ENCODE results near the gene PCDHB14.

PCDHB14 gene

DNA sequence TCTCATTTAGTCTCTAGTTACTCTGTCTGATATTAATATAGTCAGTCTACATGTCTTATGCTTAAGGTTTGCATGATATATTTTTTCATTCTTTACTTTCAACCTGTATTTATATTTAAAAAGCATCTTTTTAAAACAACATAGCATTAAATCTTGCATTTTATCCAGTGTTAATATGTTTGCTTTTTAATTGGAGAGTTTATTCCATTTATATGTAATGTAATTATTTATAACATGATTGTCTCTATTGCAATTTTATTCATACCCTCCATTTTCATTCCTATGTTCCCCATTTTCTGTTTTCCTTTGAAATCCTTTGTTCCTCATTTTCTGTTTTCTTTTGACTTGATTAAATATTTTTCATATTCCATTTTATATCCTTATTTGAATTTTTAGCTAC lies 35.3 kb downstream of the PCDHB14 start:
- Histone ChIP-seq H3K9me3 (replicated peaks; ENCODE audit: insufficient read depth, low read length) (peaks cover 4% of the 10 kb centered on the region), H3K9me2 (replicated peaks; ENCODE audit: insufficient read depth, low read length) (no peaks in the 10 kb centered on the region)

DNA sequence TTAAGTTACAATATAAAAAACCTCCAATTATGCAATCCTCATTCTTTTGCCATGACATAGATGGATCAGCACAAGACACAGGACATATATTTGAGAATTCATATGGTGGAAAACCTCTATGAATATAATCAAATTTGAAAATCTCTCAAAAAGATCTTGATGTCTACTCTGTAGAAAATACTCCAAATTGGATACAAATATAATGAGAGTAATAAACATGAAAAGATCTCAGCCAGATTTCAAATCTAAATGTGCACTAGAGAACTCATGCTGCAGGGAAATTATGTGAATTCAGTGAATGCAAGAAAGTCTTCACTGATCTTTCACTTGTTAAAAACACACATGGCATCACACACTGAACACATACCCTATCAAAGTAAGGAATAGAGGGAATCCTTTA lies 35.8 kb downstream of the PCDHB14 start:
- no peaks in the 10 kb centered on the region for H4K20me1 ChIP-seq (ENCODE audit: insufficient read depth, low read length)
- H3K9ac ChIP-seq (ENCODE audit: low read length), result no peak overlapping the region
- H2AFZ ChIP-seq (ENCODE audit: low read length), result no peak overlapping the region
- no peak overlapping the region for H3K4me2 ChIP-seq (ENCODE audit: low read depth, low read length)
- H3K36me3 ChIP-seq (replicated peaks; ENCODE audit: insufficient read depth, low read length), result no peaks in the 10 kb centered on the region
- H3K9me3 ChIP-seq (replicated peaks; ENCODE audit: insufficient read depth, low read length), result peaks cover 4% of the 10 kb centered on the region
- TF ChIP-seq, protein P1, sequence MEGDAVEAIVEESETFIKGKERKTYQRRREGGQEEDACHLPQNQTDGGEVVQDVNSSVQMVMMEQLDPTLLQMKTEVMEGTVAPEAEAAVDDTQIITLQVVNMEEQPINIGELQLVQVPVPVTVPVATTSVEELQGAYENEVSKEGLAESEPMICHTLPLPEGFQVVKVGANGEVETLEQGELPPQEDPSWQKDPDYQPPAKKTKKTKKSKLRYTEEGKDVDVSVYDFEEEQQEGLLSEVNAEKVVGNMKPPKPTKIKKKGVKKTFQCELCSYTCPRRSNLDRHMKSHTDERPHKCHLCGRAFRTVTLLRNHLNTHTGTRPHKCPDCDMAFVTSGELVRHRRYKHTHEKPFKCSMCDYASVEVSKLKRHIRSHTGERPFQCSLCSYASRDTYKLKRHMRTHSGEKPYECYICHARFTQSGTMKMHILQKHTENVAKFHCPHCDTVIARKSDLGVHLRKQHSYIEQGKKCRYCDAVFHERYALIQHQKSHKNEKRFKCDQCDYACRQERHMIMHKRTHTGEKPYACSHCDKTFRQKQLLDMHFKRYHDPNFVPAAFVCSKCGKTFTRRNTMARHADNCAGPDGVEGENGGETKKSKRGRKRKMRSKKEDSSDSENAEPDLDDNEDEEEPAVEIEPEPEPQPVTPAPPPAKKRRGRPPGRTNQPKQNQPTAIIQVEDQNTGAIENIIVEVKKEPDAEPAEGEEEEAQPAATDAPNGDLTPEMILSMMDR (IDR thresholded peaks at IDR 0.05; ENCODE audit: low read length), result no peak
- no peak for TF ChIP-seq EZH2phosphoT487 (IDR thresholded peaks at IDR 0.05; ENCODE audit: low read length)
- TF ChIP-seq EZH2 (optimal IDR thresholded peaks at IDR 0.05; ENCODE audit: low read depth, low read length), result no peak
- H3K79me2 ChIP-seq (ENCODE audit: low read length), result no peaks in the 10 kb centered on the region
- H3K4me3 ChIP-seq (ENCODE audit: low read length), result no peak overlapping the region
- no peak for DNase-seq
- no peaks in the 10 kb centered on the region for H3K9me2 ChIP-seq (replicated peaks; ENCODE audit: insufficient read depth, low read length)
- no peaks in the 10 kb centered on the region for H3K27me3 ChIP-seq (replicated peaks; ENCODE audit: insufficient read depth, low read length)
- H3F3A ChIP-seq (ENCODE audit: insufficient read depth, low read length), result no peaks in the 10 kb centered on the region
- H3K4me1 ChIP-seq (ENCODE audit: low read length), result no peaks in the 10 kb centered on the region
- no peak overlapping the region for H3K27ac ChIP-seq (ENCODE audit: low read length)

More for the DNA sequence above, 35.3 kb downstream of the PCDHB14 start:
- no peaks in the 10 kb centered on the region for H3K36me3 ChIP-seq (replicated peaks; ENCODE audit: insufficient read depth, low read length)
- H3K4me1 ChIP-seq (ENCODE audit: low read length), result no peaks in the 10 kb centered on the region
- no peak overlapping the region for H3K4me2 ChIP-seq (ENCODE audit: low read depth, low read length)
- no peak for DNase-seq
- H4K20me1 ChIP-seq (ENCODE audit: insufficient read depth, low read length), result no peaks in the 10 kb centered on the region
- no peak overlapping the region for H2AFZ ChIP-seq (ENCODE audit: low read length)
- H3K27me3 ChIP-seq (replicated peaks; ENCODE audit: insufficient read depth, low read length), result no peaks in the 10 kb centered on the region
- H3K9ac ChIP-seq (ENCODE audit: low read length), result no peak overlapping the region
- no peaks in the 10 kb centered on the region for H3K79me2 ChIP-seq (ENCODE audit: low read length)
- no peak for TF ChIP-seq EZH2phosphoT487 (IDR thresholded peaks at IDR 0.05; ENCODE audit: low read length)
- TF ChIP-seq, protein P1 (IDR thresholded peaks at IDR 0.05; ENCODE audit: low read length), result no peak
- TF ChIP-seq EZH2 (optimal IDR thresholded peaks at IDR 0.05; ENCODE audit: low read depth, low read length), result no peak
- no peak overlapping the region for H3K27ac ChIP-seq (ENCODE audit: low read length)
- H3K4me3 ChIP-seq (ENCODE audit: low read length), result no peak overlapping the region
- no peaks in the 10 kb centered on the region for H3F3A ChIP-seq (ENCODE audit: insufficient read depth, low read length)

DNA sequence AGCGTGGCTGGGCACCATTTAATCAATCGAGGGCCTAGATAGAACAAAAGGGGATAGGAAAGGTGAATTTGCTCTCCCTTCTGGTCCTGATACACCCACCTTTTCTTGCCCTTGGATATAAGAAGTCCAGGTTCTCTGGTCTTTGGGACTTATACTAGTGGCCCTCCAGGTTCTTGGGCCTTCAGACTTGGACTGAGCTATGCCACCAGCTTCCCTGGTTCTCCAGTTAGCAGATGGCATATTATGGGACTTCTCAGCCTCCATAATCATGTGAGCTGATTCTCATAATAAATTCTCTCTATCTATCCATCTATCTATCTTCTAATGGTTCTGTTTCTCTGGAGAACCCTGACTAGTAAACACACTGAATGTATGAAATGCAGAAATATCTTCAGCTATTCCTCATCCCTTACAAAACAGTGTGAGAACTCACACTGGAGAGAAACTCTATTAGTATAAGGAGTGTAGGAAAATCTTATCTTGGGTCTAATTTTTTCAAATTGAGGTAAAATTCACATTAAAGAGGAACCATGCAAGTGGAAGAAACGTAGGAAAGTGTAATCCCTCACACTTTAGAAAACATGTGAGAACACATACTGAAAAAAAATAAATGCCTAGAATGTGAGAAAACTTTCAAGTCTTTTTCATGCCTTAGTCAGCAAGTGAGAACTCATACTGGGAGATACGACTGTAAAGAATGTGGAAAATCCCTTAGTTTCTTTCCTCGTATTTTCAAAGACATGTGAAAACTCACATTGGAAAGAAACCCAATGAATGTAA lies 37.5 kb downstream of the PCDHB14 start:
- Histone ChIP-seq H2AFZ (ENCODE audit: low read length) (no peak overlapping the region), H3K36me3 (replicated peaks; ENCODE audit: insufficient read depth, low read length) (no peaks in the 10 kb centered on the region), H3K79me2 (ENCODE audit: low read length) (no peaks in the 10 kb centered on the region), H4K20me1 (ENCODE audit: insufficient read depth, low read length) (no peaks in the 10 kb centered on the region), H3K4me3 (ENCODE audit: low read length) (no peak overlapping the region), H3K4me2 (ENCODE audit: low read depth, low read length) (no peak overlapping the region), H3K9ac (ENCODE audit: low read length) (no peak overlapping the region), H3K4me1 (ENCODE audit: low read length) (no peaks in the 10 kb centered on the region), H3K9me3 (replicated peaks; ENCODE audit: insufficient read depth, low read length) (peaks cover 4% of the 10 kb centered on the region), H3K27ac (ENCODE audit: low read length) (no peak overlapping the region), H3F3A (ENCODE audit: insufficient read depth, low read length) (no peaks in the 10 kb centered on the region), H3K9me2 (replicated peaks; ENCODE audit: insufficient read depth, low read length) (no peaks in the 10 kb centered on the region), H3K27me3 (replicated peaks; ENCODE audit: insufficient read depth, low read length) (no peaks in the 10 kb centered on the region)
- no peak for DNase-seq
- TF ChIP-seq EZH2phosphoT487 (IDR thresholded peaks at IDR 0.05; ENCODE audit: low read length) (no peak), EZH2 (optimal IDR thresholded peaks at IDR 0.05; ENCODE audit: low read depth, low read length) (no peak)
- TF ChIP-seq, protein P1 (IDR thresholded peaks at IDR 0.05; ENCODE audit: low read length), result no peak
